ENCODE results near the gene HEATR1. TPM values are rescaled to one million over a fixed set of nuclear protein-coding genes. Genes with fewer than 3 reads are reported as not detected.

HEATR1 gene
- total and polyA plus RNA-seq, 12 donors: 3.5 to 50.8 (median 23.1) TPM

- DNase-seq: no peak
- TF ChIP-seq POLR2A (IDR thresholded peaks at IDR 0.05) (no peak), CTCF (IDR thresholded peaks at IDR 0.05) (no peak)
- 88 to 96% (median 94%) methylated on average over 7 of the region's 7 CpGs for WGBS, 4 donors
- intact Hi-C loops (cut with DNase I): no loop called here
- Histone ChIP-seq H3K9me3 (replicated peaks in 1 of 3) (no peaks in the 10 kb centered on the region), H3K4me1 (replicated peaks in 1 of 2) (no peaks in the 10 kb centered on the region), H3K36me3 (replicated peaks in 1 of 2) (peaks cover 0 to 83% of the 10 kb centered on the region in 2 donors), H3K27ac (no peak overlapping the region), H3K27me3 (no peaks in the 10 kb centered on the region), H3K4me3 (no peak overlapping the region)
Measured at GRCh38 chr1:236560213-236560771, 44.0 kb downstream of the HEATR1 start.

- intact Hi-C loops (cut with DNase I): loop anchor here in 1 of 2 donors (10.0 kb wide), 1 partner anchor 46 kb away; the partner anchor contains the start of gene HEATR1
- DNase-seq: no peak
- Histone ChIP-seq H3K4me1 (replicated peaks in 1 of 2) (no peaks in the 10 kb centered on the region), H3K36me3 (replicated peaks in 1 of 2) (peaks cover 0 to 85% of the 10 kb centered on the region in 2 donors), H3K9me3 (replicated peaks in 1 of 3) (no peaks in the 10 kb centered on the region), H3K27me3 (no peaks in the 10 kb centered on the region), H3K27ac (no peak overlapping the region), H3K4me3 (no peak overlapping the region)
- TF ChIP-seq CTCF (IDR thresholded peaks at IDR 0.05) (no peak), POLR2A (IDR thresholded peaks at IDR 0.05) (no peak)
- 93 to 100% (median 95%) methylated on average over 3 of the region's 3 CpGs for WGBS, 4 donors
Measured at GRCh38 chr1:236558846-236559245, 45.5 kb downstream of the HEATR1 start.

- Histone ChIP-seq H3K9me3 (replicated peaks in 1 of 3) (no peaks in the 10 kb centered on the region), H3K27me3 (no peaks in the 10 kb centered on the region), H3K4me1 (replicated peaks in 1 of 2) (no peaks in the 10 kb centered on the region), H3K4me3 (no peak overlapping the region), H3K27ac (no peak overlapping the region), H3K36me3 (replicated peaks in 1 of 2) (peaks cover 0 to 88% of the 10 kb centered on the region in 2 donors)
- WGBS, 4 donors: 86 to 90% (median 89%) methylated on average over 9 of the region's 9 CpGs
- intact Hi-C loops (cut with DNase I): loop anchor here in 1 of 2 donors (10.0 kb wide), 1 partner anchor 47 kb away; the partner anchor contains the start of gene HEATR1
- TF ChIP-seq CTCF (IDR thresholded peaks at IDR 0.05): no peak
- TF ChIP-seq POLR2A (IDR thresholded peaks at IDR 0.05): no peak
- no peak for DNase-seq
Measured at GRCh38 chr1:236558081-236558480, 46.2 kb downstream of the HEATR1 start.

- intact Hi-C loops (cut with DNase I): loop anchor here in 1 of 2 donors (10.0 kb wide), 1 partner anchor 48 kb away; the partner anchor contains the start of gene HEATR1
- no peak overlapping the region for H3K4me3 ChIP-seq
- TF ChIP-seq CTCF (IDR thresholded peaks at IDR 0.05): no peak
- no peak for TF ChIP-seq POLR2A (IDR thresholded peaks at IDR 0.05)
- 93 to 98% (median 95%) methylated on average over 7 of the region's 7 CpGs for WGBS, 4 donors
- peaks cover 0 to 92% of the 10 kb centered on the region in 2 donors for H3K36me3 ChIP-seq (replicated peaks in 1 of 2)
- H3K9me3 ChIP-seq (replicated peaks in 1 of 3): no peaks in the 10 kb centered on the region
- no peak for DNase-seq
- H3K27ac ChIP-seq: no peak overlapping the region
- no peaks in the 10 kb centered on the region for H3K27me3 ChIP-seq
- H3K4me1 ChIP-seq (replicated peaks in 1 of 2): no peaks in the 10 kb centered on the region
Measured at GRCh38 chr1:236556606-236557005, 47.7 kb downstream of the HEATR1 start.

Data from adrenal gland (tissue), 12 donors.